Esophagus squamous epithelium (tissue), 5 donors: ENCODE measurements around the gene DUSP5. TPM values are rescaled to one million over a fixed set of nuclear protein-coding genes. Genes with fewer than 3 reads are reported as not detected.
"Not testable (repeated sequence)": the region's sequence is repeated elsewhere in the genome, so short reads cannot be mapped to it uniquely, and the experiment has no call there.

Experiments
- DNase-seq: peaks from one replicate; lab custom pipeline; 2025; lab: John Stamatoyannopoulos, UW
- H3K27ac ChIP-seq, 4 donors: fragments of 200-600 bp; sonication (generic); one replicate each; pipeline ENCODE4 v1.5.1; 2016 to 2019; ENCODE audit warnings: mild to moderate bottlenecking in 1 of 4
- H3K27me3 ChIP-seq, 4 donors: fragments of 200-600 bp; sonication (generic); 1 replicate in 3 of 4; 2 replicates in 1 of 4; pipeline versions ENCODE4 v1.5.1 to v1.6.0; 2017 to 2021; ENCODE audit warnings: antibody characterized with exemption in 1 of 4
- H3K36me3 ChIP-seq, 3 donors: fragments of 200-600 bp; sonication (generic); one replicate each; pipeline ENCODE4 v1.5.1; 2016 to 2019
- H3K4me1 ChIP-seq, 3 donors: fragments of 200-600 bp; sonication (generic); one replicate each; pipeline ENCODE4 v1.5.1; 2017 to 2019
- H3K4me3 ChIP-seq, 4 donors: fragments of 200-600 bp; sonication (generic); 1 replicate in 3 of 4; 2 replicates in 1 of 4; pipeline ENCODE4 v1.5.1; 2016 to 2019; ENCODE audit warnings: mild to moderate bottlenecking in 2 of 4, moderate library complexity in 1 of 4
- H3K9me3 ChIP-seq, 3 donors: fragments of 200-600 bp; sonication (generic); one replicate each; pipeline ENCODE4 v1.5.1; 2016 to 2019
- POLR2A ChIP-seq, 4 donors: fragments of 450-650 bp; IDR thresholded peaks; one replicate each; pipeline ENCODE4 v1.6.1; 2017; ENCODE audit warnings: antibody characterized with exemption in 4 of 4, mild to moderate bottlenecking in 4 of 4, moderate library complexity in 3 of 4
- WGBS, 2 donors: methylation state at CpG; one replicate each; pipeline ENCODE4 v1.1.5; 2018; 5-methylcytosine and 5-hydroxymethylcytosine counted together
- intact Hi-C: fragments of 100-400 bp; cut with DNase I; formaldehyde crosslinking; loops from one replicate; pipeline ENCODE4 v1.15.0; 2022
- total RNA-seq, 4 donors: library from RNA; depleted of rRNA; stranded (reverse); fragments of >200 nt; gene quantifications; one replicate each; pipeline ENCODE4 v1.1.0, GENCODE V29; 2016
- TF ChIP-seq, protein P1 (sequence below), 6 experiments: fragments of 450-650 bp in 4 of 6; fragments of 200-600 bp in 2 of 6; sonication (generic) in 2 of 6; IDR thresholded peaks; one replicate each; pipeline ENCODE4 v1.5.1; 2016 to 2019; ENCODE audit warnings: antibody characterized with exemption in 6 of 6, mild to moderate bottlenecking in 4 of 6, moderate library complexity in 4 of 6
- donor health status: DM: yes; HTN: yes; CAD: no.

The DUSP5 gene
- total RNA-seq, 4 donors from 2014 or later = 15.0 to 60.6 (median 47.9) TPM

DNA sequence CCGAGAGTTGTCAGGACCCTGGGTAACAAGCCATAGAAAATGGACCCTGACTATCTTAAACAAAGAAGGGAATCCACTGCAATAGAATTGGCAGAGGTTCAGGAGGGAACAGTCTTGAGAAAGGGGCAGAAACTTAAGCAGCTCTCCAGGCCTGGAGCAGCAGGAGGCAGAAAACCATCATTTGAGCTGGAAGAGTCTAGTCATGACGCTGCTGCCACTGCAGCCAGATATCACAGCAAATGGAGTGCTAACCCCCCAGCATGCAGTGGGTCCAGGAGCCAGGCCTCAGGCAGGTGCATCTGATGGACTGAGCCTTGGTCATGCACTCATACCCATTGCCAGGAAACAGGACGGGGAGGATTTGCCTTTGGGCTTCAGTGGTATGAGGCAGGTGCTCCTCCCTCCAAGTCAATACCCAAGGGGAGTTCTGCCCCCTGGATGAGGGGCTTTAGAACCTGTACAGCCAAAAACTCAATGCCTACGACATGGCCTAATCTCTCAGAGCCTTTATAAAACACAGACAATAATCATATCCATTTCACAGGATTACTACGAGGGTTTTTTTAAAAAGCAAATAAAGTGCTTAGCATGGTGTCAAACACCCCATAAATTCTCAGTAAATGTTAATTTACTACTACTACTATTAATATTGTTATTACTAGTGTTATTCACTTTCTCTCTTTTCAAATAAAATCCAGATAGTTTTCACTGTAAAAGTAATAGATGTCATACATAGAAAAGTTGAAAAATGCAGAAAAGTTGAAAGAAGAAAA, 30.7 kb downstream of the DUSP5 start:
- DNase-seq = no peak
- 69 to 72% methylated on average over 4 to 5 of the region's 5 CpGs for WGBS, 2 donors

DNA sequence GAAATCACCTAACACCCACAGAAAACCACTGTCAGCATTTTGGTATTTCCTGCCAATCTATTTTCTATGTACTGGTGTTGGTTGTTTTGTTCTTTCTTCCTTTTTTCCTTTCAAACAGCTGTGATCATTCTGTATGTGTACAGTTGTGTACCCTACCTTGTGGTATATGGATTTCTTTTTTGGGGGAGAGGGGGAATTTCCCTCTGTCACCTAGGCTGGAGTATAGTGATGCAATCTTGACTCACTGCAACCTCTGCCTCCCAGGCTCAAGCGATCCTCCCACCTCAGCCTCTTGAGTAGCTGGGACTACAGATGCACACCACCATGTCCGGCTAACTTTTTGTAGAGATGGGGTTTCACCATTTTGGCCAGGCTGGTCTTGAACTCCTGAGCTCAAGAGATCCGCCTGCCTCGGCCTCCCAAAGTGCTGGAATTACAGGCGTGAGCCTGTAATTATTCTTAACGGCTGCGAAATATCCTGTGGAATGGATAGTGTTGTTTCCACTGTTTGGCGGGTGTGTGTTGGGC, 31.4 kb downstream of the DUSP5 start:
- H3K4me3 ChIP-seq, H3K36me3 ChIP-seq, H3K9me3 ChIP-seq, intact Hi-C loops, H3K27ac ChIP-seq, DNase-seq, H3K27me3 ChIP-seq: not testable (repeated sequence)
- peaks cover 0 to 17% (median 5%) of the 10 kb centered on the region in 3 donors for H3K4me1 ChIP-seq
- WGBS, 2 donors = 93 to 95% methylated on average over 3 to 7 of the region's 8 CpGs

More for the DNA sequence above, 30.7 kb downstream of the DUSP5 start:
- no peaks in the 10 kb centered on the region for H3K9me3 ChIP-seq
- H3K4me3 ChIP-seq = no peak overlapping the region
- no peak overlapping the region for H3K27ac ChIP-seq
- peaks cover 0 to 10% (median 0%) of the 10 kb centered on the region in 4 donors for H3K27me3 ChIP-seq
- TF ChIP-seq, protein P1, sequence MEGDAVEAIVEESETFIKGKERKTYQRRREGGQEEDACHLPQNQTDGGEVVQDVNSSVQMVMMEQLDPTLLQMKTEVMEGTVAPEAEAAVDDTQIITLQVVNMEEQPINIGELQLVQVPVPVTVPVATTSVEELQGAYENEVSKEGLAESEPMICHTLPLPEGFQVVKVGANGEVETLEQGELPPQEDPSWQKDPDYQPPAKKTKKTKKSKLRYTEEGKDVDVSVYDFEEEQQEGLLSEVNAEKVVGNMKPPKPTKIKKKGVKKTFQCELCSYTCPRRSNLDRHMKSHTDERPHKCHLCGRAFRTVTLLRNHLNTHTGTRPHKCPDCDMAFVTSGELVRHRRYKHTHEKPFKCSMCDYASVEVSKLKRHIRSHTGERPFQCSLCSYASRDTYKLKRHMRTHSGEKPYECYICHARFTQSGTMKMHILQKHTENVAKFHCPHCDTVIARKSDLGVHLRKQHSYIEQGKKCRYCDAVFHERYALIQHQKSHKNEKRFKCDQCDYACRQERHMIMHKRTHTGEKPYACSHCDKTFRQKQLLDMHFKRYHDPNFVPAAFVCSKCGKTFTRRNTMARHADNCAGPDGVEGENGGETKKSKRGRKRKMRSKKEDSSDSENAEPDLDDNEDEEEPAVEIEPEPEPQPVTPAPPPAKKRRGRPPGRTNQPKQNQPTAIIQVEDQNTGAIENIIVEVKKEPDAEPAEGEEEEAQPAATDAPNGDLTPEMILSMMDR (IDR thresholded peaks at IDR 0.05) = no peak
- no peak for TF ChIP-seq POLR2A (IDR thresholded peaks at IDR 0.05)
- intact Hi-C loops = no loop called here
- peaks cover 0 to 17% (median 5%) of the 10 kb centered on the region in 3 donors for H3K4me1 ChIP-seq
- H3K36me3 ChIP-seq = no peaks in the 10 kb centered on the region

DNA sequence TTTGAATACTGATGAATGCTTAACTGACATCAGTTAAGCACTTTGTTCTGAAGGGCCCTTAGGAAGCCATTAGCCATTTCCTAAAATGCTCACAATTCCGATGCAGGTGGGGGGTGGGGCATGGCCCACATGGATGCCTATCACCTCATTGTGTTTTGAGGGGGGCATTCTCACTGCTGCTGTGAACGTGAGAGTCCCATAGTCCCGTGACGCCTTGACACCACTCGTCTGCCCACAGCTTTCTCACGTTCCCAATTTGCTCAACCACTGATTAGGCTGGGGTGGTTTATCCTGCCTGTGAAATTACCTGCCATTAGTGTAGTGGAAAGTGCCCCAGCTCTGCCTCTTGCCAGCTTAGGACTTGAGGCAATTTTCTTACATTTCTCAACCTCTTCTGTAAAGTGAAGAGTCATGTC, 31.9 kb downstream of the DUSP5 start:
- no peak overlapping the region for H3K4me3 ChIP-seq
- no peaks in the 10 kb centered on the region for H3K9me3 ChIP-seq
- peaks cover 0 to 17% (median 5%) of the 10 kb centered on the region in 3 donors for H3K4me1 ChIP-seq
- WGBS, 2 donors = 73 to 75% methylated on average over 6 of the region's 6 CpGs
- no peaks in the 10 kb centered on the region for H3K36me3 ChIP-seq
- DNase-seq = no peak
- no peak for TF ChIP-seq POLR2A (IDR thresholded peaks at IDR 0.05)
- TF ChIP-seq, protein P1 (IDR thresholded peaks at IDR 0.05) = no peak
- H3K27ac ChIP-seq = no peak overlapping the region
- H3K27me3 ChIP-seq = peaks cover 0 to 10% (median 0%) of the 10 kb centered on the region in 4 donors
- intact Hi-C loops = no loop called here

DNA sequence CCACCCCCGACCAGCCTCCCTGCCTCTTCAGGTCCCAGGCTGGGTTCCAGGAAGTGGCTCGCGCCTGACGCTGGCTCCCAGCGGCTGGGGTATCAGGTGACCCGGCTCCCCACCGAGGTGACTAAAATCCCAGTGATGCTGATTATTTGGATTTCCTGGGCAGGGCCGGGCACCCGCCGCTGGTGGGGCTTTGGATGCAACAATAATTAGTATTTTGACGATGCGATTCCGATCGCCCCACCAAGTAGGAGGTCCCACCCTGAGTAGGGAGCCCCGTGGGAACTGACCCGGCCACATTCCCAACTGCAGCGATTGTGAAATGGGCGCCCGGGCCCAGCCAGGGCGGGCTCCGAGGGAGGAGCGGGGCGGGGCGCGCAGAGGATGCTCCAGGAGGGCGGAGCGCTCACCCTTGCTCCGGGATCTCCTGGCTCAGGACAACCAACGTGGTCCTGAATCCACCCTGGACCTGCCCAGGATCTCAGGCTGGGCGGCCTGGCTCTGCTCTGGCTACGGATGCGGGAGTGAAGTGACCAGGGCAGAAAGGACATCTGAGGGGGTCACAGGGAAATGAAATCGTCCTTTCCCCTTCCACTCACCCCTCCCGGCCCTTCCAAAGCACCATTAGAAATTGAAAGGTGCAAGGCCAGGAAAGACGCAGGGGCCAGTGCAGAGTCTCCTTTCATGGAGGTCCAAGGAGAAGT, 32.6 kb downstream of the DUSP5 start:
- WGBS, 2 donors = 8 to 27% methylated on average over 4 to 7 of the region's 35 CpGs
- Histone ChIP-seq H3K27ac (no peak overlapping the region), H3K4me3 (peak overlapping the region in 3 of 4 donors; percentile 8 to 50 (median 33))

DNA sequence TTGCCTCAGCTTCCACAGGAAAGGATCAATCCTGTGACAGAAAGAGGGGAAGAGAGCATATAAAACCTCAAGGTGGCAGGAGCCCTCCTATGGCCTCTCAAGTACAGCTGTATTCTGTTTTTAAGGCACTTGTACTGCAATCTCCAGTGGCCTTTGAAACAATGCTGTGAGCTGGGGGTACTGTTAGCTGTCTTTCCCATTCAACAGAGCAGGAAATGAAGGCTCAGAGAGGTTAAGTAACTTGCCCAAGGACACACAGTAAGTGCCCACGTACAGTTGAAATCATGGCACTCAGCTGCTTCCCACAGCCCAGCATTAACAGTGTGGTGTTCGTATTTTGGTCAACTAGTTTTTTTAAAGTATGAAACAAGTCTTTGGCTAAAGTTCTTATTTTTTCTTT, 34.0 kb downstream of the DUSP5 start:
- Histone ChIP-seq H3K27ac (no peak overlapping the region), H3K27me3 (peaks cover 0 to 18% (median 0%) of the 10 kb centered on the region in 4 donors), H3K4me3 (no peak overlapping the region), H3K36me3 (no peaks in the 10 kb centered on the region), H3K9me3 (no peaks in the 10 kb centered on the region), H3K4me1 (peaks cover 3 to 17% (median 5%) of the 10 kb centered on the region in 3 donors)
- TF ChIP-seq POLR2A (IDR thresholded peaks at IDR 0.05) = no peak
- TF ChIP-seq, protein P1 (IDR thresholded peaks at IDR 0.05) = no peak
- WGBS, 2 donors = 89 to 95% methylated on average over 2 of the region's 2 CpGs
- intact Hi-C loops = no loop called here
- no peak for DNase-seq

More for the DNA sequence above, 32.6 kb downstream of the DUSP5 start:
- Histone ChIP-seq H3K9me3 (no peaks in the 10 kb centered on the region), H3K36me3 (no peaks in the 10 kb centered on the region), H3K27me3 (peaks cover 0 to 15% (median 0%) of the 10 kb centered on the region in 4 donors), H3K4me1 (peaks cover 0 to 17% (median 5%) of the 10 kb centered on the region in 3 donors)
- DNase-seq = no peak
- TF ChIP-seq, protein P1 (IDR thresholded peaks at IDR 0.05) = no peak
- TF ChIP-seq POLR2A (IDR thresholded peaks at IDR 0.05) = no peak
- intact Hi-C loops = no loop called here

DNA sequence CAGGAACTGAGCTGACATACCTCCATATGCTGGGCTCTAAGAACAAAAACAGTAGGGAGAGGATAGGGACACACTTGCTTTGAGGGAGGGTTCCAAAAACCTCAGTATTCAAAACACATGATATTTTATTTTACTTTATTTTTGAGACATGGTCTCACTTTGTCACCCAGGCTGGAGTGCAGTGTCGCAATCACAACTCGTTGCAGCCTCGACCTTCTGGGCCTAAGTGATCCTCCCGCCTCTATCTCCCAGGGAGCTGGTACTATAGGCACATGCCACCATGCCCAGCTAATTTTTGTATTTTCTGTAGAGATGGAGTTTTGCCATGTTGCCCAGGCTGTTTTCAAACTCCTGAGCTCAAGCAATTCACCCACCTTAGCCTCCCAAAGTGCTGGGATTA, 34.9 kb downstream of the DUSP5 start:
- Histone ChIP-seq H3K4me1 (peaks cover 3 to 17% (median 5%) of the 10 kb centered on the region in 3 donors), H3K27me3 (peaks cover 0 to 18% (median 0%) of the 10 kb centered on the region in 4 donors)
- H3K27ac ChIP-seq, intact Hi-C loops, H3K9me3 ChIP-seq, DNase-seq, H3K36me3 ChIP-seq, H3K4me3 ChIP-seq: not testable (repeated sequence)
- WGBS, 2 donors = 76 to 88% methylated on average over 4 of the region's 4 CpGs
